ENCODE results near the gene RDH5.

The RDH5 gene

DNA sequence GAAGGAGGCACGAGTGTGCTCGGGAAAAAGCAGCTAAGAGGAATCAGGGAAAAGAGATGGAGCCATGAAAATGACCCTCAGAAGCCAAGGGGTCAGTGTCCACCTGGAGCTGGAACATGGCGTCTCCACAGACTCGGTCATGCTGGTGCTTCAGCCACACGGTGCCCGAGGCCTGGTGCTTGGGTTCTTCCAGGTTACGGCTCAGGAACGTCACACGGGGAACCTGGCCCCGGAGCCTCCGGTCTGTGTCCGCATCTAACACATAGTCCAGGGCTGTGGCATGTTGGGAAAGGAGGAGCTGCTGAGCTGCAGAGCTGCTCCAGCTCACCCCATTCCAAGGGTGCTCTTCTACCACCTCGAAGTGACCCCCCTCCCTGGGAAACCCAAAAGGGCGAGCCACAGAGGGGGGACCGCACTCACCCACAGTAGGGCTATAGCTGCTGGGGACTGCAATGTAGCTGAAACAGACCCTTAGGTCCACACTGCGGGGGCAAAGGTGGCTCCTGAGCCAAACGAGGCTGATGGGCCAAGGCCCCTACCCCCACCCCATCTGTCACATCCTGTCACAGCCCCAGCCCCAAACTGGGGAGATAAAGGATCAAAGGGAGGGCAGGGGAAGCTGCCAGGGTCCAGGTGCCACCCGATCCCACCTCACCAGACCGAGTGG is 23.3 kb upstream of the RDH5 start:
- DNase-seq: no peak

DNA sequence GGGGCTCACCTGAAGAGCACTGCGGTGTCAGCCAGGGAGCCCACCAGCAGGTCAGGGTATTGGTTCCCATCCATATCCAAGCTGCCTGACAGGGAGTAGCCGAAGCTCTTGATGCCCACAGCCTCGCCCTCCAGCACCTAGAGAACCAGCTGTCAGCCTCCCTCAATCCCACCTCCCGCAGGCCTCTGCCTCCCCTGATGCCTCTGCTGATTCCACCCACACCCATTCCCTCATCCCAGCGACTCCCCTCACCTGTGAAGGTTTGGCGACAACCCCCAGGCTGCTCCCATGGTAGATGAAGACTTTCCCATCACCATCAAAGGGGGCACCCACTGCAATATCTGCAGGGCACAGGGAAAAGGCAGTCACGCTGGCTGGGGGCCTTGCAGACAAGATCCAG is 22.5 kb upstream of the RDH5 start:
- no peak for DNase-seq

DNA sequence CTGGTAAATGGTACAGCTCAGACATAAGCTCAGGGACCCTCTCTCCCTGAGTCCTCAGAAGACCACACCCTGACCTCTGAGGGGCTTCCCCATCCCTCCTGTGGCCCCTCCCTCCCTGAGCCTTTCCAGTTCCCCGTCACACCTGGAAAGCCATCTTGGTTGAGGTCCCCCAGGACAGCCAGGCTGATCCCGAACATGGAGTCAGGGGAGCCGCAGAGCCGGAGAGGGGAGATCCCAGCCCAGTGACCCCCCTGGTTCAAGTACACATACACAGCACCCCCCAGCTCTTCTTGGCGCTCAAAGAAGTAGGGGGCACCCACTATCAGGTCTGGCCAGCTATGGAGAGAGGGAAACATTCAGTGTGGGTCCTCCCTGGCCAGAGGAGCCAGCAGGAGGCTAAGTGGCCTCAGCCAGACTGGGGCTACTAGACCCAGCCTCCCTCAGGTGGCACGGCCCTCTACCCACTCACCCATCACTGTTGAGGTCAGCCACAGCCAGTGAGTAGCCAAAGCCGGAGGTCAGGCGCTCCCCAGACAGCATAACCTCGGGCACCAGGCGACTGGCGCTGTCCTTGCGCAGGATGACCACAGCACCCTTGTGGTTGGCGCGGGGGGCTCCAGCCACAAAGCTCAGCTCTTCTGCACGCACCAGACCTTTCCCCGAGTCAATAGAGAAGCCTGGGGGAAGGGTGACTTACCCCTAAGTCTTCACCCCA is 21.8 kb upstream of the RDH5 start:
- DNase-seq: no peak

DNA sequence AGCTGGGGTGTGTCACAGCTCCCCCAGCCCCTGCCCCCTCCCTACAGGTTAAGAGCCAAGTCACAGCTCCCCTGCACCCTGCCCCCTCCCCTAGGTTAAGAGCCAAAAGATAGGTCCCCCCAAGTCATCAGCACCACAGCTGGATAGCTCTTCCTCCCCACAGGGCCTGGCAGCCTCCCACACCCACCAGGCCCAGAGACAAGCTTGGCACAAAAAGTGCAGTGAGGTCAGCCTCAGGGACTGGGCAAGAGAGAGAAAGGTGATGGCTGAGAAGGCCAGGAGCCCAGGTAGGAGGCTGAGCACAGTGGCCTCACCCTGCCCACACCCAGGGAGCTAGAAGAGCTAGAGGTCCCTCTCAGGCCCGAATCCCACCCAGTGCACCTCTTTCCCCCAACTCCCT is 21.2 kb upstream of the RDH5 start:
- no peak for DNase-seq

DNA sequence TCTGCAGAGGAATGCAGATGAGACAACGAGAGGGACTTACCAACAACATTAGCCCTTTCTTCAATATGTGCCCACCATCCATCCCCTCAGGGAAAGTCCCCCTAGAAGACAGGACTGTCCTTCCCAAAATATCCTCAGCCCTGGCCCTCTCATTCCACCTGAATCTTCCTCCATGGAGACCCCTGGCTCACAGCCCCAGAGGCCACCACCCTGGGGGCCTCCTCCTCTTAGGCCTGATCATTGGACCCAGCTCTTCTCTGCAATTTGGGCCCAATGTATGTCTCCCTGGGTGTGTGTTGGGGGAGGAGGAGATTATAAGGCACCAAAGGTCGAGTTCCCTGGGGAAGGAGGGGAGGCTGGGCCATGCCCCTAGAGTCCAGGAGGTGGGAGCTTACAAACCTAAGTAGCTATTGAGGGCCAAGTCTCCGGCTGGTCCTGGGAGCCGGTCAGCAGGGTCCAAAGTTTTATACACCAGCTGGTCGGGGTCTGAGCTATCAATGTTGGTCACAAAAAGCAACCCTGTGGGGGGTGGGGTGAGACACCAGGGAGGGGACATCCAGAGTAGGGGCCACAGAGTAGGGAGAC is 20.6 kb upstream of the RDH5 start:
- no peak for DNase-seq

DNA sequence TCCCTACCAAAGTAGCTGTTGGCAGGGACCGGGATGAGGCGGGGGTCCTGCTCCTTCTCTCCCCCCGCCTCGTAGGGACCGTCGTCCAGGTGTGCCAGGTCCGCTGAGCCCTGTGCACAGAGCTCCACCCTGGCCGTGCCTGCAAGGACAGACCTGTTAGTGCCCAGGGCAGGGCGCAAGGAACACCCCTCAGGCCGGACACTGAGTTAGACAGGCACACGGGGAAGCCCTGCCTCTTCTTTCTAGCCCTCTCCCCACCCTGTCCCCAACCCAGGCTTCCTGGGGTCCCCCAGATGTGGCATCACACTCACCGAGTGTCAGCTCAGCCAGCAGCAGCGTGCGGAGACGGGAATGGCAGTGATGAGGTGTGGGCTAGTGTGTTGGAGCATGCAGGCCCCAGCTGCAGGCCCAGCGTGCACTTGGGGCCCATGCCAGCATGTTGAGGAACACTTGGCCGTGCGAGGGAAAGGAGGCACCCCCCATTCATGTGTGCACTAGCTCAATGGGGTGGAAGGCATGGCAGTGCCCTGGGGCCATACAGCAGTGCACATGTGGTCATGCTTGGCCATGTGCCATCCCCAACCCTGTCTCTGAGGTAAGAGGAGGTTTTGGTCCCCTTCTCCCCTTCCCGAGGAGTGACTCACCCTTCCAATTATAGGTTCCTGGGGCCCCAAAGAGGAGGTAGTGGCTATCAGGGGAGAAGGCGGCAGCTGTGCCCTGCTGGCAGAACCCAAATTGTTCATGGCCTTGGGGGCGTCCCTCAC is 19.8 kb upstream of the RDH5 start:
- no peak for DNase-seq

DNA sequence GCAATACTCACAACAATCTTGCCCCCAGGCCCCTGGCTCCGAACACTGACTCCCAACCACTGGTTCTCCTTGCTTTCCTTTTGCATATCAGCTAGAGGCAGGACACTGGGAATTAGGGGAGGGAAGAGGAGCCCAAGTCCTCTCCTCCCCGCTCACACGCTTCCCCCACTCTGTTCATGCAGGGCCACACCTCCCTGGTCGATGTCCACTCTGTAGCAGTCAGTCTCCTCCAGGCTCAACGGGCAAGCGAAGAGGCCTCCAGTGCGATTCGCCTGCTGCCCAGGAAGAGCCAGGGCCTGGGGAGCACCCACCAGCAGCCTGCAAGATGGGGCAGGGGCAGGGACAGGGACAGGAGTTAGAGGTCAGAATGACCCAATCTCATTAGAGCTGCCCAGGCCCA is 17.3 kb upstream of the RDH5 start:
- DNase-seq: no peak

DNA sequence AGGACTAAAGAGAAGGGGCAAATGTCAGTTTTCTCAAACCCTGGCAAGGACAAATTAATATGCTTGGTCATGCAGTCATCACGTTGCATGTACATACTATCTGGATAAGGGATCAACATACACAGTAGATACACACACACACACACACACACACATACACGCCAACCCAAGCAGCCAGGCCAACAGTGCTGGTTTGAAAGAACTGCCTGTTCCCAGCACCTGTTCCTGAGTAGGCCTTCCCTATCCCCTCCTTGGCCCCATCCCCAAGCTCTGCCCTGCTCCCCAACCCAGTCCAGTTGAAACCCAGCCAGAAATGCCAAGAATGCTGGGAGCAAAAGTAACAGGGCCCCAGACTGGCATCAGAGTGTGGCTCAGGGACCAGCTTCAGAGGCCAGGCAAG is 16.9 kb upstream of the RDH5 start:
- DNase-seq: no peak

DNA sequence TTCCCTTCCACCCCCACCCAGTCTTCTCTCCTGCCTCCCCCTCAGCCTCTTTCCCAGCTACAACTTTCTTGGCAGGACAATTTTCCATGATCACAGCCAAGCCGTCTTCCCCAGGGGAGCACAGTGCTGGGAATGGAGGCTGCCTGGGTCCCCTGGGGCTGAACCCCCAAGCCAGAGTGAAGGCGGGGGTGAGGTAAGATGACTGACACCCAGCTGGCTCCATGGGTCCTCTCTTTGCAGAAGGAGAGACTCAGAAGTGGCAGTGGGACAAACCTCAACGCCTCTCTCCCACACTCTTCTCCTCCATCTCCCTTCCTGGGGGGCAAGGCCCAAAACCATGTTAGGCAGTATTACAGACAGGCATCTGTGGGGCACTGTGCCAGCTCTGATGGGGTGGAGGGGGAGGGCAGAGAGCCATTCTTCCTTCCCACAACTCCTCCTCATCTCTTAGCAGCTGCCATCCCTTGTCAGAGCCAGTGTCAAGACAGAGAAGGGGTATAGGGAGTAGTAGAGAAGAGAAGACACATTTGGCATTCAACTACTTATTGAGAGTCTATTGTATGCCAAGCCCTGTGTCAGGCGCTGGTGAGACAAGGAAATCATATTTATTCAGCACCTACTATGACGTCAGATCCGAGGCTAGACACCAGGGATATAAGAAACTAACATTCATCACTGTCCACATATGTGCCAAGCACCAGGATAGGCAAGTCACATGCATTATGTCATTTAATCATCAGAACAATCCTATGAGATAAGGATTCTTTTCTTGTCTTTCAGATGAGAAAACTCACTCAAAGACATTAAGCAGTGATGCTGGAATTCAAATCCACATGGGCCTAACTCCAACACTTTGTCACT is 16.1 kb upstream of the RDH5 start:
- DNase-seq: no peak

DNA sequence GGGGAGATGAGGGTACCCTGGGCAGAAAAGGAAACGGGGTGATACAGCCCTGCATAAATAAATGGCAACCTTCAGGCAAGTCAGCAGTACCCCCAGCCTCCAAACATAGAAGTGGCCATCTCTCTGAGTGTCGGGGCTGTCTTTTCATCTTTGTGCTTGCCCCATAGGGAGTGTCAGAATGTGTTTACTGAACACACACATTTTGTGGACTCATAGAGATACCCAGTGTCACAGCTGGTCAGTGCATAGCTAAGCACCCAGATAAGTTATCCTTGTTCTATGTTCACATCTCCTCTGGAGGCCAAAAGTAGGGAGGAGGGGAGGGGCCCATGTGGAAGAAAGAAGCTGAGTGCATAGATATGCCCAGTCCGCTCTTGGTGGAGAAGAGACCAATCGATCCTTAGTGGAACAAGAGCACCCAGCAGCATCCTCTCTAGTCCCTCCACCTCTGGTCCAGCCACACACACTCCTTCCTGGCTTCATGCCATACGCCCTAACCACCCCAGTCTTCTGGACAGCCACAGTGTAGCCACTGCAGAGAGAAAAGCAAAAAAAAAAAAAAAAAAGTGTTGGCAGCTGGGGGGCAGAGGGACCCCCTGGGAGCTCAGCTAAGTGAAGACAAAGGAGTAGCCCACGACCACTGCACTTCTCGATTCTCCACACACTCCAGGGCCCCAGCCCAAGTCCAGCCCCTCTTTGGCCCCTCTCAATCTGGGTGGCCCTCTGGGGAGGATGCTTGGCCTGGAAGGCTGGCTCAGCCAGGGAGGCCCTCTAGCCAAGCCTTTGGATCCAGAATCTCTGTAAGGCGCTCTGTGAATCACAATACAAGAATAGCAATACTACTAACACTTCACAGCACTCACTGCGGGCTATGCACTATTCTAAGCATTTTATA is 15.1 kb upstream of the RDH5 start:
- DNase-seq: no peak

DNA sequence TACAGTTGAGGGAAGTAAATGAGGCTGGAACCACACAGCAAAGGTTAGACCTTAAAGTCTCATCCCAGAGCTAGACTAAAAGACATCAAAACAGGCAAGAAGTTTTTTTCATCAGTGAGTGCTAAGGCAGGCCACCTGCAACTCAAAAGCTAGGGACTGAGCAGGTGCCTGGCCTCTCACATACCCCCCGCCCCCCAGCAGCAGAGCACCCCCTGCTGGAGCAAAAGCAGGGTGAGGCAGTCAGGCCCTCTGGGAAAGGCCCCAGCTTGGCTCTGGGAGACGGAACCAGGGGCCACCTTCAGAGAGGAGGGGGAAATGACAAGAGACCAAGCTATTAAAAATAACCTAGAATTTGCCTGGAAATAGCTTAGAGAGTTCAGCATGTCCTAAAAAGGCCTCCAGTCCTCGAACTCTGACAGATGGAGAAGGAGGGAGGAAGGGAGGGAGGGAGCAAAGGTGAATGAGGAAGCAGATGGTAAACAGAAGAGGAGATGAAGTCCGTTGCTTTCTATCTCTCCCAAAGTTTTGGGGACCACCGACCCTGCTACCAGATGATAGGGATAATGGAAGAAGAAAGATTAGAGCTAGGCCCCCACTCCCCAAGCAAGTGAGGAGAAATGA is 14.3 kb upstream of the RDH5 start:
- DNase-seq: no peak

DNA sequence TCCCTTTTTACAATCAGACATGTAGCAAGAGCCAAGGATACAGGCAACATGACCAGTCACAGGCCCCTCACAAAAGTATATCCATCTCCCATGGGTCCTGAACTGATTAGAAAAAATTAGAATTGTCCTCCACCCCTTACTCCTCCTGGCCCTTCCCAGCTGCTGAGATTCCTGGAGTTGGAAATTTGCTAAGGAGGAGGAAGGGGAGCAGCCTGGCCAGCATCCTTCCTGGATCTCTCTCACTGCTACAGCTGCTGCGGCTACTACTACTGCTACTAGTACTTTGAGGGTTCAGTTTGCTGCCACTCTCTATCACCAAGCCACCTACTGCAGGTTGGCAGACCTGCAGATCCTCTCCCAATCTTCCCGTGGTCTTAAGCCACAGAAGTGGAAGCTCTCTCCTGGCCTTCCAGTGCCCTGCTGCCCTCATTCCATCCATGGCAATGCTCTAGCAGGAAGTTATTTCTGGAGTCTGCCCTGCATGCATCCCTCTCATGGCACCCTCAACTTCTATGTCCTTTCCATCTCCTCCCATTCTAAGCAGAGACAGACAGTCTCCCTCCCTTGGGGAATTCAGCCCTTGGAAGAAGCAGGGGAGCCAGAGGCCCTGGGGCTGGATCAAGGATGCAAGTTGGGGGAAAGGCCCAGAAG is 13.5 kb upstream of the RDH5 start:
- DNase-seq: no peak

DNA sequence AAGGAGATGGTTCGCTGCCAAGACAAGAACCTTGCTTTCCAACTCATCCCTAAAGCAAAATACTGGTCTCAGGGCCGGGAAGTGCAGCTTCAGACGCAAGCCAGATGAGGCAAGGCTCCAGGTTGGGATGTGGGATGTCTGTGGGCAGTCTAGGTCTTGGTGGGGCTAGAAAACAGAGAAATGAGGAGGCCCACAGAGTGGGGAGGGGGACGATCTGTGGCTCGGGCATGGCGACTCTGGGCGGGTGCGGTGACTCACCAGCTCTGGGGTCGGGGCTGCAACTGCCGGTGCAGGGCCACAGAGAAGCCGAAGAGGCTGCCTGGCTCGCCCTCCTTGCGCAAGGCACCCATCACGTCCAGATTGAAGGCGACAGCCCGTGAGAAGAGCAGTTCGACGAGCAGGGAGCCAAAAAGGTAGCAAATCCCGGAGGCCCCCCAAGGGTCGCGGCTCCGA is 12.9 kb upstream of the RDH5 start:
- peak in 1 of 2 experiments; percentile 34 for DNase-seq

DNA sequence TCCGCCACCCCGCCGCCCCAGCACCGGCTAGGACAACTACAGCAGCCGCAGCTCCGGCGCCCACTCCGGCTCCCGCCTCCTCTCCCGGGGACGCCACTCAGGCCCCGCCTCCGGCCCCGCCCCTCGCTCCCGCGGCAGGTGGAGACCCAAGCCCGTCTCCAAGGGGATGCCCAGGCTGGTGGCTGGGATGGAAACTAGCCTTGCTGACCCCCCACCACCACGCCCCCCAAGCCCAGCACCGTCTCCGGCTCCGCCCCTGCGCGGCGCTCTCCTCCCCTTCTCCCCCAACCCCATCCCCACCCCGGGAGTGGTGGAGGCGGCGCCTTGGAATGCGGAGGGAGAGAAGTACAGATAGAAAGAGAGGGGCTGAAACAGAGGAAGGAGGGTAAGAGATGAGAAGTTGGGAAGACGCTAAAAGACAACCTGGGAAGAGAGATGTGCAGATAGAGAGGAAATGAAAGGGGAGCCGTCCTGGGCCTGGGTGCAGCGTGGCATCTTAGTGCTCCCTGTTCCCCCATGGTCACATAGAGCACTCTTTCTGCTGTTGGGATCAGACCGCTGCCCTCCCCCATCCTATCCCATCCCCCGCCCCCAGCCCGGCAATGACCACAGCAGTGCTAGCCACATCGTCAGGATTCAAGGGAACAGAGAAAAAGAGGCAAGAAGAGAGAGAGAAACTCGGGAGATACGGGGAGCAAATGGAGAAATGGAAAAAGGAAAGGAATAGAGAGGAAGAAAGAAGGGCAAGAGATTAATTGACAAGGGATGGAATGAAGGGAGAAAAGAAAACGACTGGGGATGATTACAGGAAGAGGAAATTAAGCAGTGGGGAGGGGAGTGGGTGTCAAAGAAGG is 12.1 kb upstream of the RDH5 start, which contains the start of gene ITGA7:
Gene ITGA7, minus strand, starts transcription at position 64 of the 854 bp plus-strand sequence. CDS start 222 bp downstream, outside the sequence.
- DNase-seq: peak; percentile 73 to 76

DNA sequence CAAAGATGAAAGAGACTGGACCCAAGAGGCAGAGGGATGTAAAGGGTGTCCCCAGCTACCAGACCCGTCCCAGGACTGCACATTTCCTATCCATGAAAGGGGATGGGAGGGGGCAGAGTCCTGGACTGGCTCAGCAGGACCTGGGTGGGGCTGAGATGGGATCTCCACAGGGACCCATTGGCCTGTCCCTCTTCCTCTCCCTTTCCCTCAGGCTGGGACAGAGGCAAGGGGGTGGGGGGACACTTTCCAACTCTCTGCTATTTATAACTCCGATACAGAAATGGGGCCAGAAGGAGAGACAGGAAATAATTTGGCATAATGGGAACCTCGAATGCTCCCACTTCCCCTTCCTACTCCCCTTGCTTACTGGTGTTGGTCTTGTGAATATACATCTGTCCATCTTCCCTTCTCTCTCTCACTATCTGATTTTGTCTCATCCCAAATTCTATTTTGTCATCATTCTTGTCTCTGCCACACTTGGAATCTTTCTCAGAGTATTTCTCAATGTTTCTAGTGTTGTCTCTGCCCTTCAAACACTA is 11.4 kb upstream of the RDH5 start:
- no peak for DNase-seq

DNA sequence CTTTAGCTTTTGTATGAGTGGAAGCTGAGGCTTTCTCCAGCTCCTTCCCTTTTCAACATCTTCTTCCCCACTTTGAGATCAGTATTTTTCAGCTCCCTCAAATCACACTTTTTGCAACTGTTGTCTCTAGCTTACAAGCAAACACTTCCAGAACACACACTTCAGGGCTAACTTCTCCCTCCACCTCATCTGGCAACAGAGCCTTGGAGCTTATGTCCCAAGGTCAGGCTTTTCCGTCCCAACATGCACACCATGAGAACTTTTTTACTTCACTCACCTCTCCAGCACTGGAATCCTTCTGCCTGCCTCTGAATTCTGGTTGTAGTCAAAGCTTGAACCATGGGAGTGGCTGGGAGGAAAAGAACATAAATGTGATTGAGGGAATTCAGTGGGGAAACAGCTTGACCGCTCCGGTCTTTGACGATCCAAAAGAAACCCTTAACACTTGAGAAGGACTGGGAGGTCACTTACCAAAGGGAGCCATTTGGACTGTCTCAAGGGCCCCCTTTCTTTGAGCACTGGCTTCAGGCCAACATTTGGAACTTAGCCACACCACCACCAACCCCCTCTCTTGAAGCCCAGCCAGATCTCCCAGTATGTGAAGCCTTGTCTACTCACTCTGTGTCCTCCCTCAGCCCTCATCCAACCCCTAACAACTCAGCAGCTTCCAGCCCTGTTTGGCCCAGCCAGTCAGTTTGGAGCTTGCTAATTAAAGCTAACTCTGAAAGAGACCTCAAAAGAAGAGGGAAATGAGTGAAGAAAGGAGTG is 8.2 kb upstream of the RDH5 start:
- no peak for DNase-seq

DNA sequence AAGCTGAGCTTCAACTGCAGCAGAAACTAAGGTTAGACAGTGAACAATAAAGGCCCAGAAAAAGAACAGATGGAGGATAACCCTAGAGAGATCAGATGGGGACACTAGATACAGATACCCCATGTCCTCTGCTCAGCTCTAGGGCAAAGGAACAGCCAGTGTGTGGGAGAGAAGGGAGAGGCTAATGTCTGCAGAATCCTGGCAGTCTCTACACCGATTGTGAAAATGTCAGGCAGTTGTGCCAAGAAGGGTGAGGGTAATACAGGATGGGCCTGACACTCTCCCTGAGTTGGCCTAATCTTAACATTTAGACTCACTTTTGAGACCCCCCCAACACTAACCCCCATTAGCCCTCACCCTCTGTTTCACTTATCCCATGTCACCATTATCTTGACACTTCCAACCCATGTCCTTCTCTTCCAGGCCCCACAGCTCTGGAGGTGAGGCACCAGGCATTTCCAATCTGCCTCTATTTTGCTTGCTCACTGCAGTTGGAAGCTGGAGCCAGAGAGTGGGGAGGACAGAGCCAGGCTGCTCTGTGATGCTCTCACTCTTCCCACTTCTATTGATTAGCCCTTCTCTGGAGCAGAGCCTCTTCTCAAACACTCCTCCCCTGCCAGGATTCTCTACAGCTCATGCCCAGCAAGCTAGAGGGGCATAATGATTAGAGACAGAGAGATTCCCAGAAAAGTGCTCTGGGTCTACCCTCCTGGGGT is 7.3 kb upstream of the RDH5 start:
- DNase-seq: no peak

DNA sequence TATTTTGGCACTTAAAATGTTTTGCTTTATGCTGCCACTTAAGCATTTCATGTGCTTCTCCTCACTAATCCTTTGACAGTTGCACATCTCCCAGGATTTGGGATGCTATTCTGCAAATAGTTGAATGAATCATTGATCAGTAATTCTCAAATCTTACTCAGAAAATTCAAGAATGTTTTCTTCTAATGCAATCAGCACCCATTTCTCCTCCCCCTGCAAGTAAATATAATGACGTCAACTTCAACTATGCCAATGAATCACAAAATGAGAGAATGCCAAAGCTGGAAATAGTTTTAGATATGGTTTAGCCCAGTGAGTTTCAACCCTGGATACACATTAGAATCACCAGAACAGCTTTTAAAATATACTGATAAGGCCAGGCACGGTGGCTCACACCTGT is 6.5 kb upstream of the RDH5 start:
- no peak for DNase-seq

Data from activated T-cell treated with anti-CD3 and anti-CD28 coated beads, Interleukin-2, amount 50 U/mL, for 48 hours (primary cell).